CD4-positive, alpha-beta T cell treated with Interleukin-17A for 1 hour (primary cell): ENCODE measurements around the gene SYCP2.
"Not testable (repeated sequence)": the region's sequence is repeated elsewhere in the genome, so short reads cannot be mapped to it uniquely, and the experiment has no call there.

Experiments
- DNase-seq: peaks from one replicate; pipeline ENCODE4 v3.0.0-alpha.2; 2020

Gene SYCP2, protein sequence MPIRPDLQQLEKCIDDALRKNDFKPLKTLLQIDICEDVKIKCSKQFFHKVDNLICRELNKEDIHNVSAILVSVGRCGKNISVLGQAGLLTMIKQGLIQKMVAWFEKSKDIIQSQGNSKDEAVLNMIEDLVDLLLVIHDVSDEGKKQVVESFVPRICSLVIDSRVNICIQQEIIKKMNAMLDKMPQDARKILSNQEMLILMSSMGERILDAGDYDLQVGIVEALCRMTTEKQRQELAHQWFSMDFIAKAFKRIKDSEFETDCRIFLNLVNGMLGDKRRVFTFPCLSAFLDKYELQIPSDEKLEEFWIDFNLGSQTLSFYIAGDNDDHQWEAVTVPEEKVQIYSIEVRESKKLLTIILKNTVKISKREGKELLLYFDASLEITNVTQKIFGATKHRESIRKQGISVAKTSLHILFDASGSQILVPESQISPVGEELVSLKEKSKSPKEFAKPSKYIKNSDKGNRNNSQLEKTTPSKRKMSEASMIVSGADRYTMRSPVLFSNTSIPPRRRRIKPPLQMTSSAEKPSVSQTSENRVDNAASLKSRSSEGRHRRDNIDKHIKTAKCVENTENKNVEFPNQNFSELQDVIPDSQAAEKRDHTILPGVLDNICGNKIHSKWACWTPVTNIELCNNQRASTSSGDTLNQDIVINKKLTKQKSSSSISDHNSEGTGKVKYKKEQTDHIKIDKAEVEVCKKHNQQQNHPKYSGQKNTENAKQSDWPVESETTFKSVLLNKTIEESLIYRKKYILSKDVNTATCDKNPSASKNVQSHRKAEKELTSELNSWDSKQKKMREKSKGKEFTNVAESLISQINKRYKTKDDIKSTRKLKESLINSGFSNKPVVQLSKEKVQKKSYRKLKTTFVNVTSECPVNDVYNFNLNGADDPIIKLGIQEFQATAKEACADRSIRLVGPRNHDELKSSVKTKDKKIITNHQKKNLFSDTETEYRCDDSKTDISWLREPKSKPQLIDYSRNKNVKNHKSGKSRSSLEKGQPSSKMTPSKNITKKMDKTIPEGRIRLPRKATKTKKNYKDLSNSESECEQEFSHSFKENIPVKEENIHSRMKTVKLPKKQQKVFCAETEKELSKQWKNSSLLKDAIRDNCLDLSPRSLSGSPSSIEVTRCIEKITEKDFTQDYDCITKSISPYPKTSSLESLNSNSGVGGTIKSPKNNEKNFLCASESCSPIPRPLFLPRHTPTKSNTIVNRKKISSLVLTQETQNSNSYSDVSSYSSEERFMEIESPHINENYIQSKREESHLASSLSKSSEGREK (N-terminal part only)

DNA sequence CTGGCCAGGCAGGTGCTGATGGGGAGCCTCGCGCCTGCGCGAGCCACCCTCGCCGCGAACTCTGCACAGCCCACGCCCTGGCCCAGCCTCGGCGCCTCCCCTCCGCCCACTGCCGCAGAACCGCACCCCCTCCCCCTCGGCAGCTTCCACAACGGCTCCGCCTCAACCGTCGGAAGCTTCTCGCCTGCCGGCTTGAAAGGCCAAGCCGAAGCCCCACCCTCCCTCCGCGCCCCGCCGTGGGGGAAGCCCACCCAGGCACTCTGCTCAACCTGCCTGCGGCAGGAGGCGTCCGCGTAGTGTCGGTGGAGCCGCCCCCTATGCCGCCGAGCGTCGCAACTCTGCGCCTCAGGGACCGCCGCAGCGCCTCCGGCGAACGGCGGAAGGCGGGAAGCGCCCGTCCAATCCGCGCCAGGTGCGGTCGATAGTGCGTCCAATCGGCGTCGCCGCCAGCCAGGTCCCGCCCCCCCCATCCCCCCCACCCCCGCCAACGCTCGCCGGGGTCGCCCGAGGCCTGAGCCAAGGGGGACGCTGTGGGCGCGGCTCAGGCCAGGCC is at the start of gene SYCP2:
Gene SYCP2 (minus strand): TSS at position 342 of the 553 bp plus-strand sequence. CDS start 11,224 bp downstream, outside the sequence.
- peak; percentile 69 for DNase-seq

DNA sequence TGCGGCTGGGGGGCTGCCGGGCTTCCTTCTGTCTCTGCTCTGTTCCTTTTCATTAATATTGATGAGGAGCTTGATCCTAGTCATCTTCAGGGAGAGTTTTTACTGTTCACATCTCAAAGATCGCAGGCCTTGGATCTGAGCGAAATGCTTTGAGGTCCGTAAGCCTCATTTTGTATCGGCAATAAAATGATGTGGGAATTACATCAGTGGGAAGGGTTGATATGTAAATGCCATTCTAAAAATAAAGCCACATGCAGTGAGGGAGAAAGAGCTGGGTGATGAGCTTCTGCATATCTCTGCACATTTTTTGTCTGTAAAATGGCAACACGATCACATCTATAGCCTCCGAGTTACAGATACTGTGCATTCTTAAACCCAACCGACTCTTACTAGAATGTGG is 49.6 kb upstream of the SYCP2 start:
- DNase-seq = no peak

DNA sequence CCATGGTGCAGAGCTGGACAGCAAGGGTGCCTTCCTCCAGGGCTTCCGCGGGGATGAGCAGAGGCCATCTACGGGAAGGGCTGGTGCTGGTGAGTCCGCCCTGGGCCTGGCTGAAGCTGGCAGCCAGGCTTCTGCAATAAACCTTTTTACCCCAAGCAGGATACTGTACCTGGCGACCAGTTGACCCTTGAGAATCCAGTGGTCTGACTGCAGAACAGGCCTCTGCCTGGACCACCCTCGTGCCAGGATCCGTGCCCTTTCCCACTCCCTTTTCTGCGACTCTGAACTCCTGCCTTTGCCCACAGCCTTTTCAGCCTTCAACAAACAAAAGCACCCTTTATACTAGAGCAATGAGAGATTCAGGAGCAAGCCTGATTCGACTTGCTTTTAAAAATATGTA is 43.6 kb upstream of the SYCP2 start:
- DNase-seq = no peak

DNA sequence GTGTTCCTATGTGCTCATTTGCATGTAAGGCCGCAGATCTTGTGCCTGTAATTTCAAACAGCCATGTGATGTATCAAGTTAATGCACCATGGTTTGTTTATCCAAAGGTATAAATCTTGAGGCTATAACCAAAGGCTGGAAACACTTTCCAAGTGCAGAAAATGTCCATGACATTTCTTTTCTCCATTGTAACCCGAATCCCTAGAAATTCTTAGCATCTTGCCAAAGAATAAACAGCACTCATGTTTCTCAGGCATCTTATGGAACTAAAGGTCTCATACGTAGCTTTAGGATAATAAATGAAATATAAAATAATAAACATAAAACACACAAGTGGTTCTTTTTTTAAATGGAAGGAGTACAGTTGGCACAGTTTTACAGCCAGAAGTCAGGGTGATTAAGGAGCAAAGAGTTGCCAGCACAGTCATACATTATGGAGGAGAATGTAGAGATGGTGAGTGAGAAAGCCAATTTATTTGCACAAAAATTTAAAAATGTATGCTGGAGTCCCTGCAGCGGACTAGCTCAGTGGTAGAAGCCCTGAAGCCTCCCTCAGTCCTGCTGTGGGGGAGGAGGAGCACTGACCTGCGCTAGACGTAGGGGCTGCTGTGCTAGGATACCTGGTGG is 42.8 kb upstream of the SYCP2 start:
- no peak for DNase-seq

DNA sequence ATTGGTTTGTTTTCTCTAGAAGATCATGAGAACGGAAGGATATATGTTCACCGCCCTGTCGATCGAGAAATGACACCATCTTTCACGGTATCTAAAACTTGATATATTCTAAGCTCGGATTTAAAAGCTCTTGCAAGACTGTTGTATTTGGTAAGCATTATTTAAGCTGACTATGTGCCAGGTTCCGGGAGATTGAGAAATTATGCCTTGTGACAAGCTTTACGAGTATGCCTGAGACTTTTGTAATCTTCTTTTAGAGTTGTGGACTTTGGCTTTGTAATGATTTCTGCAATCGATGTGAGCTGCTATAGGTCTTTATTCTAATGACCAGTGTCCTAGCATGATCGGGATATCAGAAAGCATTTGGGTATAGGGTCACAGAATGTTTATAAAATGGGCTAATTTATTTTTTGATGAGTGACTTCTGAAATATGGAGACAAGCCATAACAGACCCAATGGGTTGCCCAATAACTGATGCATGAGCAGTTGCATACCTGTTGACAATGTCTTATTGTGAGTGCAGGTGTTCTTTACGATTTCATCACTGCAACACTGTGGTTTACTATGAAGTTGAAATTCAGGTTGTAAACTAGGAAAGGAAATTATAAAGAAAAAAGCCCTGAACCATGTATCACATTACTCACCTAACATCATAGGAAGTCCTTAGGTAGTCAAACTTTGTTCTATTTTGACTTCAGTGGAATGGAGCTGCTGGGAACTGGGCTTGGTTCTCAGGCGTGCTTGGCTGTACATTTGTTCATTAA is 38.8 kb upstream of the SYCP2 start:
- no peak for DNase-seq

DNA sequence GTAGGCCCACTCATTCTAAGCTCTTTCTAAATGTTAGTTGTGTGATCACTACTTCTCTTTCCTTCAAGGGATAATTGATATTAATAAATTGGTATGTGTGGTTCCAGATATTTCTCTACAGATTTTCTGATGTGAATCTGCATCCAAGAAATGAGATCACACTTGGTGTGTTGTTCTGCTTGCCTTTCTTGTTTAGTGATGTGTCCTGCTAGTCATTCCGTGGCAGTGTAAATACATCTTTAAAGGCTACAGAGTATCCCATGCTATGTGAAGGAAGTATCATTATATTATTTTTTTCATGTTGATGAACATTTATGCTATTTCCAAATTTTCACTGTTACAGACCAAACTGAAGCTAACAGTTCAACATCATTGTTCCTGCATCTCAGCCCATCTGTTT is 38.0 kb upstream of the SYCP2 start:
- no peak for DNase-seq

DNA sequence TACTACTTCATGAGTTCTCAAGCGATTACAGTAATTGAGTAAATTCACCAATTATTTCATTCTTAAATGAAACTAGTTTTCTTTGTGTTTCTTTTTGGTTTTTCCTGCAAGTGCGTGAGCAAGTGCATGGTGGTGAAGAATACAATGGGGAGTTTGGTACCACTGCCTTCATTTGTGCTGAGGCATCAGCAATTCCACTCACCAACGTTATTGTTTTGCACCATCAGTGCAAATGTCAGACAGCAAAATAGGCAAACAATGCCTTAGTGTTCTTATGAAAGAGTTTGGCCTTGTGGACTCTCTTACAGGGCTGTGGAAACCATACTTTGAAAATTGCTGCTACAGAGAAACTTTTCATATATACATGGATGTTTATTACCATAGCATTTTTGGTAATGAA is 33.0 kb upstream of the SYCP2 start:
- DNase-seq = no peak

DNA sequence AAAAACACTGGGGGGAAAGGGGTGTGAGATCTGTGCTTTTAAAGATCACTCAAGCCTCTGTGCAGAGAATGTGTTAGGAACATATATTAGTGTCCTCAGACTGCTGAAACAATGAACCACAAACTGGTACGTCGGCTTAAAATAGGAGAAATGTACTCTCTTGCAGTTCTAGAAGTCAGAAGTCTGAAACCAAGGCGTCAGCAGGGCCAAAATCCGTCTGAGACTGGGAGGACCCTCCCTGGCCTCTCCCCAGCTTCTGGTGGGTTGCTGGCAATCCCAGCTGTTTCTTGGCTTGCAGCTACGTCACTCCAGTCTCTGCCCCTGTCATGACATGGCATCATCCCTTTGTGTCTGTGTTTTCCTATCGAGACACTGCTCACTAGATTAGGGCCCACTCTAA is 28.7 kb upstream of the SYCP2 start:
- no peak for DNase-seq

DNA sequence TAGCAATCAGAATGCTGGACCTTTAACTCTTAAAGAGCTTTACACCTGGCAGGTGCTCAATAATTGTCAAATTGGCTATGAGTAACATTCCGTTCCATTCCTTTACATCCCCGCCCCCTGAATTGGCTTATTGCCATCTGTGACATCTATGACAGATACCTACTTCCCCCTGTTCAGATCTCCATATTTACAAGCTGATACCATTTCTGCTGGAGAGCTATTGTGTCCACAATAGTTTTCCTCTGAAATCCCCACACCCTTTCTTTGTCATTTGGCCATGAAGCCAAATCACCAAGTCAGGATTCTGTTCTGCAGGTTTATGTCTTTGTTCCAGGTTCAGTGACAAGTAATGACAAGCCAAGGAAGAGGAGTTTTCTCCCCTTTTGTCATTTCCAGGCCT is 28.0 kb upstream of the SYCP2 start:
- no peak for DNase-seq

DNA sequence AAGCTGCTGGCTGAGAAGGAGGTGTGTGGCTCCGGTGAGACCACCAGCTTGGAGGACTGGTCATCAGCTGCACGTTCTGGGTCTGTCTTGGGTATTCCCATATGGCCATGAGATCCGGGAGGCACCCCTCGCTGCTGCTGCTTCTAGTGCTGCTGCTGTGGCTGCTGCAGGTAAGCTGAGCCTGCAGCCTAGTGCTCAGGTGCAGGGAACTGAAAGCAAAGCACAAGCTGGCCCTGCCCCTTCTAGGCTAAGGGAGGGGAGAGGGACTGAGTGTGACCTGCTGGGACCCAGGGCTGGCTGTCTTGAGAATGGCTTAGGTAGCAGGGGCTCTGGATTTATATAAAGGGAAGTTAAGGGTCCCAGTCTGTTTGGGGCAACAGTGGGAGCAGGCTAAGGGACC is 25.2 kb upstream of the SYCP2 start:
- DNase-seq = no peak

DNA sequence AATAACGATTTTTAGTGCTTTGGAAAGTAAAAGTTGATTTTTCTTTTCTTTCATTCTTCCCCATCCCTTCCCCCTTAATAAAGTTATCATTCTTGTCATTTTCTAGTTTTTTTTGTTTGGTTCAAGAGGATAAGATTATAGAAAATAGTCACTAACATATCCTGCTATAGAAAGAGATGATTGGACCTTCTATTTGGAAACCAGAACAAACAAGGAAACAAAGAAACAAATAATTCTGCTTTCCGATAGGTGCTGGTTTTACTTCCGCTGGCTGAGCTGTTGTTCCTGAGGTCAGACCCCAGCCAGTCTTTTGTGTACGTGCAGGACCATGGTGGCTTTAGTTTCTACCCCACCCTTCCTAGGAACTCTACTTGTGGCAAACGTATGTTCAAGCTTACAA is 24.7 kb upstream of the SYCP2 start, which contains the start of gene CDH26:
Gene CDH26 (plus strand): TSS at position 301 of the 400 bp plus-strand sequence. CDS start 304 bp downstream, outside the sequence.
- no peak for DNase-seq

DNA sequence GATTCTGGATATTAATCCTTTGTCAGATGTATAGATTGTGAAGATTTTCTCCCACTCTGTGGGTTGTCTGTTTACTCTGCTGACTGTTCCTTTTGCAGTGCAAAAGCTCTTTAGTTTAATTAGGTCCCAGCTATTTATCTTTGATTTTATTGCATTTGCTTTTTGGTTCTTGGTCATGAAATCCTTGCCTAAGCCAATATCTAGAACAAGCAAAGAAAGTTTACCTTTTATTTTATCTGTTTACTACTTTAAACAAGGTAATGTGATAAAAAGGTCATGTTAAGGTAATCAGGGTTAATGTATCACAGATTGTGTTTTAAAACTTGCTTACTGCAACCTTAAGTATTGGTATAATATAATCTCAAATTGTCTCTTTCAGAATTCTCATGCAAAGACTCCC is 24.1 kb upstream of the SYCP2 start:
- not testable (repeated sequence) for DNase-seq

DNA sequence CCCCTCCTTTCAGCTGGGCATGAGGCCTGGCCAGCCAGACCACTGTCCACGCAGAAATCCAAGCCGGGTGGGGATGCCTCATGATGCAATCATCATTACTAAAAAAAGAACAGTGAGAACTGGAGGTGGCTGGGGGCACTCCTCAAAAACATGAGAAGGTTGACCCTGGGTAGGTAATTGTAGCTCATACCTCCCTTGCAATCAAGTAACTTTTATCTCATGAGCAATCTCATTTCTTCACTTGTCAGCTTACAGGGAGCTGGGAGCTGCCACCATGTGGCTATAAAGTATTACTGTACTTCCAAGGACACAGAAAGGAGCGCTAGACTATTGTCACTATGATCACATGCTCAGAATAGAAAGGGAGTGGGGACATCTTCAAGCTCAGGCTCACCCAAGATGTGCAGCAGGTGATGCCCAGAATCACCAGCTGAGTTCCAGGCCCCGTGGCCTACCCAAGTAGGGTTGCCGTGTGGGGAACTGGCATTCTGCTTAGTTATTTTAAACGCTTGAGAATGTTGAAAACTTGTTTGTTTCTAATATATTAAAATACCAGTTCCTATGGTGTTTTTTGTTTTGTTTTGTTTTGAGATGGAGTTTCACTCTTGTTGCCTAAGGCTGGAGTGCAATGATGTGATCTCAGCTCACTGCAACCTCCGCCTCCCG is 21.8 kb upstream of the SYCP2 start:
- peak; percentile 20 for DNase-seq

DNA sequence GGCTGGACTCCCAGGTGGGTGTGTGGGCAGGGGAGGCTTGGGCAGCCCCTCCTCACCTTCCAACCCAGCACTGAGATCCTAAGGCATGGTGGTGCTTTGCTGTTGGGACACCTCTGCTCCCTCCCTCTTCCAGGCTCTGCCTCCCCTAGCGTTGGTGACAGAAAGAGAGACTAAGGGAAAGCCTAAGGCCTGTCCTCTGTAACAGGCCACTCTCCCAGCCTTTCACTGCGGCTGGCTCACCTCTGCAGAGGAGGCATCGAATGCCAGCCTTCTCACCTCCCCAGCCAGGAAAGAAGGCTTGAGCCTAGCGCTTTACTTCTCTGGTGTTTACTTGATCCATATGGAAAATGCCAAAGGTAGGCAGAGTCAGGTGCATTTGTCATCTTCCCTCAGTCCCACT is 21.3 kb upstream of the SYCP2 start:
- no peak for DNase-seq

DNA sequence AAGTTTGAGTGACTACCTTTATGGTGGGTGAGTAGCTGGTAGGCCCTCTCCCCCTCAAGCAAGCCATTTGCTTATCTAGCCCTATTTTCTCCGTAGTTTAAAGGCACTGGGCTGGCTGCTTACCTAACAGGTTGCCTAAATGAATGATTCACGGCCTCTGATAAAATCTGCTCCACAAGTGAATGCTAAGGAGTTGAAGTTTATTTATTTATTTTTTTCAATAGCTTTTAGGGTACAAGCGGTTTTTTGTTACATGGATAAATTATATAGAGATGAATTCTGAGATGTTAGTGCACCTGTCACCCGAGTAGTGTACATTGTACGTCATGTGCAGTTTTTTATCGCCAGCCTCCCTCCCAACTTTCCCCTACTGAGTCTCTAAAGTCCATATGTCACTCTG is 16.5 kb upstream of the SYCP2 start:
- DNase-seq = no peak

DNA sequence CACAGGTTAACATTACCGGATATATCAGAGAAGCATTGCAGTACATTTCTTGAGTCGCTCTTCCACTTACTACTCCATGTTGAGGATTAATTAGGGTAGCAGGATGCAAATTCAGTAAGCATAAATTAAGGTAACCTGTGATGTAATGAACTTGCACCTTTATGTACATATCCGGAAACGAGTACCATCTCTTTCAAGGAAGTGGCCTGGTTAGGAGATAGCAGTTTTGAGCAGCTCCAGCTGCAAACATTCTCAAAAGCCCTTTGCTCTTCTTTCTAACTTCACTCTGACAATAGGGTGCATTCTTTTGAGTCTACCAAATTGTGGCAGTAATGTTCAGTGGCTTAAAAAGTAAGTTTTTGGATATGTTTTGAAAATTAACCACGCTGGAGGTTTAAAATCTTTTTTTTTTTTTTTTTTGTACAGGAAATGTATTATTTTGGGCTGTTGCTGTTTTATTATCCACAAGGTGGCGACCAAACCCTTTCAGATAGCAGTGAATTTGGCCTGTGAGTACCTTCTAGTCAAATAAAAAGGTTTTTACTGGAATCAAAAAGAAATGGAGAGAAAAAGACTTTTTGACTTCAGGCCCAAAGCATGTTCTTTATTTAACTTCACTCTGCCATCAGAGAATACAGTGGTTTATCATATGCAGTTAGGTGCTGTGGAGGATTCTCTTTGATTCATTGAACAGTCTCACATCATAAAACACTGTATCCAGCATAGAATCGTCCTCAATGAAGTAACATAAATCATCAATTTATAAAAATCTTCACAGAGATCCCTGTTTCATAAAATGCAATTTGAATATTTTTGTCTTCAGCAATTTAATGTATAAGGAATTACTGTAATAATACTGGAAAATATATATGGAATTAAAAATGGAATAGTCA is 15.6 kb upstream of the SYCP2 start:
- peak; percentile 76 for DNase-seq

DNA sequence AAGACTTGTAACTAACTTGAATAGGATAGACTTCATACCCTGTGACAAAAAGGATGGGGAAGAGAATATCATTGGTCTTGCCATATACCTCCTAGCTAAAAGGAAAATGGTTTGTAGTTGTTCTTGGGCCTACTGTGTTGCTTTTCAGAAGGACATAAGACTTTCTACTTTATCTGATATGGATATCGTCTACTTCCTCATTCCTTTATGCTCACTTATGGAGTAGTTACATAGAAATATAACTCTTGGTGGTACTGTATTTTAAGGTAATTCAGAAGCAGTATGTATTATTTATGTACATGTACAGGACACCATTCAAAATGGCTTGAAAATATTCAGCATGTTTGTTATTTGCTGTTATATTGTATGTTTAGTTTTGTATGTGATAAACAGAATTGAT is 14.8 kb upstream of the SYCP2 start:
- no peak for DNase-seq

DNA sequence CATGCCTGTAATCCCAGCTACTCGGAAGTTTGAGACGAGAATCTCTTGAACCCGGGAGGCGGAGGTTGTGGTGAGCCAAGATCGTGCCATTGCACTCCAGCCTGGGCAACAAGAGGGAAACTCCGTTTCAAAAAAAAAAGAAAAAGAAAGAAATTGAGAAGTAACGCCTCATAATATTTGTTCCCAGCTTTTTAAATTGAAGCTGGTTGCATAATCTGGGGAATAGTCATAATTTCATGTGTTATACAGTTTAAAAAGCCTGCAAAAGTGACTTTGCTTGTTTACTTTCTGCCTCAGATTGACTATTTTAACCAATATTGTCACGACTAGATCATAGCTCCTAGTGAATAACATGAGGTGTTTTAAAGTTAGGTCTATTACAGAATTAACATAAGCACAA is 13.9 kb upstream of the SYCP2 start:
- no peak for DNase-seq

DNA sequence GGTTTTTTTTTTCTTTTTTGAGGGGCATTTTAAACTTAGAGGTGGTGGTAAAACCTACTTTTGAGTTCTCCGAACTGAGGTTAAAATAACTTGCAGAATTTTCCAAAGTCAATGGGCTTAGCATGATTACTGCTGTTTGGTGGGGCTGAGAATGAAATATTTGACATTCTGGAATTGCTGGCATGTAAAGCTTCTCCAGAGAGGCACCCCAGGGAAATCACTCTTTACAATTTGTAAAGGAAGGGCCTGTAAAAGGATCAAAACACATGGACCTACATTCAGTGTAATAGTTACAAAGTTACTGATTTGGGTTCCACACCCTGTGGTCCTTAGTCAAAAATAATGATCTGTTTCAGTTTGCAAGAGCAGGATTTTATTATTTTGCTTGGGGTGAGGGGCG is 12.3 kb upstream of the SYCP2 start:
- no peak for DNase-seq

DNA sequence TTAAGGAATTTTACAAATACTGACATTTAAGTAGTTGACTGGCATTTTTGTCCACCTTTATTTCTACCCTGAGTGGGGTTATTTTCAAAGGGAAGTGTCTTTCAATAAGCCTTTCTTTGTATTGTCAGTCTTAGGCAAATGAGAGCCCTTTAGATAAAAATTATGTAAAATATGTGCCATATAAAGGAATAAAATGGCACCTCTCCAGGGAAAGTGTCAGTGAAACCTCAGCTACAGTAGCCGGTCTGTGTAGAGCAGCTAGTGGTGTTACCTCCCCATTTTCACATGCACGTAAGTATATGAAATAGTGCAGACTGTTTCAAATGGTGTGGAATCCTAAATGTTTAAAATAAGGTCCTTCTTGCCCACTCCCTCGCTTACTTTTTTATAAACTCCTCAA is 11.7 kb upstream of the SYCP2 start:
- no peak for DNase-seq
